Measurements from ENCODE around the gene TTYH2.
"Not testable (repeated sequence)": the region's sequence is repeated elsewhere in the genome, so short reads cannot be mapped to it uniquely, and the experiment has no call there.

The TTYH2 gene

GRCh38 chr17:74212913-74213791 is at the start of gene TTYH2:
Gene TTYH2, plus strand, starts transcription at chr17:74213571. Its CDS starts 17 bp downstream, at chr17:74213588.
- peak; percentile 76 to 89 for DNase-seq

- DNase-seq = no peak
Observed at GRCh38 chr17:74163836-74164235, 49.5 kb upstream of the TTYH2 start.

GRCh38 chr17:74164446-74165045 is 48.8 kb upstream of the TTYH2 start:
- DNase-seq = no peak

GRCh38 chr17:74165797-74166365 is 47.5 kb upstream of the TTYH2 start:
- no peak for DNase-seq

GRCh38 chr17:74170924-74171323 is 42.4 kb upstream of the TTYH2 start:
- no peak for DNase-seq

- no peak for DNase-seq
Observed at GRCh38 chr17:74172700-74173099, 40.7 kb upstream of the TTYH2 start.

- peak; percentile 85 to 86 for DNase-seq
Observed at GRCh38 chr17:74176546-74177001, 36.8 kb upstream of the TTYH2 start.

GRCh38 chr17:74177018-74177450 is 36.3 kb upstream of the TTYH2 start:
- no peak for DNase-seq

- DNase-seq = no peak
Observed at GRCh38 chr17:74179576-74179975, 33.8 kb upstream of the TTYH2 start.

- DNase-seq = no peak
Observed at GRCh38 chr17:74180336-74180735, 33.0 kb upstream of the TTYH2 start.

- DNase-seq = no peak
Observed at GRCh38 chr17:74181341-74181740, 32.0 kb upstream of the TTYH2 start.

GRCh38 chr17:74182041-74182723 is 31.2 kb upstream of the TTYH2 start:
- DNase-seq = no peak

- no peak for DNase-seq
Observed at GRCh38 chr17:74183411-74183810, 30.0 kb upstream of the TTYH2 start.

- no peak for DNase-seq
Observed at GRCh38 chr17:74185571-74186185, 27.7 kb upstream of the TTYH2 start.

GRCh38 chr17:74186498-74186897 is 26.9 kb upstream of the TTYH2 start:
- DNase-seq = no peak

- DNase-seq = no peak
Observed at GRCh38 chr17:74187761-74188160, 25.6 kb upstream of the TTYH2 start.

- not testable (repeated sequence) for DNase-seq
Observed at GRCh38 chr17:74188687-74189086, 24.7 kb upstream of the TTYH2 start.

- DNase-seq = peak; percentile 76 to 78
Observed at GRCh38 chr17:74190154-74190553, 23.2 kb upstream of the TTYH2 start.

- DNase-seq = no peak
Observed at GRCh38 chr17:74190807-74191406, 22.5 kb upstream of the TTYH2 start.

GRCh38 chr17:74192950-74193781 is 20.2 kb upstream of the TTYH2 start:
- DNase-seq = peak; percentile 84 to 92

GRCh38 chr17:74194682-74195081 is 18.7 kb upstream of the TTYH2 start:
- DNase-seq = no peak
